ENCODE measurements around the gene DUXB.

DNA sequence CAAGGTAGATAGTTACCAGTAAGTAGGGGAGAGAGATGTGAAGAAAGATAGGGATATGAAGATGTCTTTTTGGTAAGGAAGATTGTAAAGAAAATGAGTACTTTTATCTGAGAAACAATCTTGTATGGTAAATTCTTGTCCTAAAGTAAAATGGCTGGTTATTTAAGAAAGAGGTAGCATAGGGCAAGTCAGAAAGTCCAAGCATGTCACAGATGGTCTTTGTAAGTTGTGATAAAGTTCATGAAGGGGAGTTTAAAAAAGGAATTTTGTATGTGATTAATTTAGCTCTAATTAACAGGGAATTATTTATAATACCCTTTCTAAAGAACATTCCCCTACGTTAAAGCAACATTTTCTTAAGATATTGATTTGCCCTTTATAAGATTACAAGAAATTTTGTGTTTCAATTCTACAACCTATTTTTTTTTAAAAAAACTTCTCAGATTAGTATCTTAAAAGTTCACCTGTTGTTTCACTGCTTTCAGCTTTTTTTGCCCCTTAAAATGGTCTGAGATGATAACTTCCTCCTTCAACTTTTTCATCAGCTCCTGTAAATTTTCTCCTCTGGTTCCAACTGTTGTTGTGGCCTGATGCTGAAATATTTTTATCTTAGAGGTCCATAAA lies 41.3 kb upstream of the DUXB start:
- TF ChIP-seq, protein P1, sequence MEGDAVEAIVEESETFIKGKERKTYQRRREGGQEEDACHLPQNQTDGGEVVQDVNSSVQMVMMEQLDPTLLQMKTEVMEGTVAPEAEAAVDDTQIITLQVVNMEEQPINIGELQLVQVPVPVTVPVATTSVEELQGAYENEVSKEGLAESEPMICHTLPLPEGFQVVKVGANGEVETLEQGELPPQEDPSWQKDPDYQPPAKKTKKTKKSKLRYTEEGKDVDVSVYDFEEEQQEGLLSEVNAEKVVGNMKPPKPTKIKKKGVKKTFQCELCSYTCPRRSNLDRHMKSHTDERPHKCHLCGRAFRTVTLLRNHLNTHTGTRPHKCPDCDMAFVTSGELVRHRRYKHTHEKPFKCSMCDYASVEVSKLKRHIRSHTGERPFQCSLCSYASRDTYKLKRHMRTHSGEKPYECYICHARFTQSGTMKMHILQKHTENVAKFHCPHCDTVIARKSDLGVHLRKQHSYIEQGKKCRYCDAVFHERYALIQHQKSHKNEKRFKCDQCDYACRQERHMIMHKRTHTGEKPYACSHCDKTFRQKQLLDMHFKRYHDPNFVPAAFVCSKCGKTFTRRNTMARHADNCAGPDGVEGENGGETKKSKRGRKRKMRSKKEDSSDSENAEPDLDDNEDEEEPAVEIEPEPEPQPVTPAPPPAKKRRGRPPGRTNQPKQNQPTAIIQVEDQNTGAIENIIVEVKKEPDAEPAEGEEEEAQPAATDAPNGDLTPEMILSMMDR (IDR thresholded peaks at IDR 0.05): no peak
- TF ChIP-seq EP300 (IDR thresholded peaks at IDR 0.05) (no peak), POLR2A (IDR thresholded peaks at IDR 0.05) (no peak)

All from tibial nerve (tissue), 4 donors.